Activated CD4-positive, alpha-beta T cell treated with anti-CD3 and anti-CD28 coated beads for 4 hours (primary cell): Measurements from ENCODE around the gene TNC.

Experiments used
- DNase-seq, 2 donors: peaks; one replicate each; pipeline ENCODE4 v3.0.0-alpha.2; 2020

Gene TNC

GRCh38 chr9:115042781-115043509, 75.0 kb downstream of the TNC start:
- no peak for DNase-seq

- no peak for DNase-seq
Observed at GRCh38 chr9:115039516-115040120, 78.3 kb downstream of the TNC start.

- no peak for DNase-seq
Observed at GRCh38 chr9:115038178-115038577, 79.8 kb downstream of the TNC start.

- DNase-seq, result no peak
Observed at GRCh38 chr9:115036691-115037090, 81.3 kb downstream of the TNC start.

- DNase-seq, result no peak
Observed at GRCh38 chr9:115035841-115036612, 81.9 kb downstream of the TNC start.

GRCh38 chr9:115034801-115035200, 83.2 kb downstream of the TNC start:
- no peak for DNase-seq

GRCh38 chr9:115033800-115034199, 84.2 kb downstream of the TNC start:
- DNase-seq, result no peak

GRCh38 chr9:115032296-115032695, 85.7 kb downstream of the TNC start:
- no peak for DNase-seq

- DNase-seq, result no peak
Observed at GRCh38 chr9:115030006-115030405, 88.0 kb downstream of the TNC start.

GRCh38 chr9:115025721-115026120, 92.2 kb downstream of the TNC start:
- no peak for DNase-seq

- no peak for DNase-seq
Observed at GRCh38 chr9:115024925-115025535, 92.9 kb downstream of the TNC start.

- no peak for DNase-seq
Observed at GRCh38 chr9:115022760-115023434, 95.1 kb downstream of the TNC start.

- DNase-seq, result no peak
Observed at GRCh38 chr9:115018547-115019435, 99.2 kb downstream of the TNC start.

GRCh38 chr9:115016344-115016743, 101.6 kb downstream of the TNC start:
- no peak for DNase-seq

- no peak for DNase-seq
Observed at GRCh38 chr9:115015018-115015635, 102.8 kb downstream of the TNC start.

- no peak for DNase-seq
Observed at GRCh38 chr9:115014438-115014837, 103.5 kb downstream of the TNC start.

- peak; percentile 82 to 87 for DNase-seq
Observed at GRCh38 chr9:115013998-115014397, 104.0 kb downstream of the TNC start.

GRCh38 chr9:115012486-115012885, 105.5 kb downstream of the TNC start:
- no peak for DNase-seq

GRCh38 chr9:115010874-115011273, 107.1 kb downstream of the TNC start:
- no peak for DNase-seq

GRCh38 chr9:115008536-115009270, 109.3 kb downstream of the TNC start:
- peak in 1 of 2 donors; percentile 13 for DNase-seq

GRCh38 chr9:115006660-115007059, 111.3 kb downstream of the TNC start:
- DNase-seq, result peak; percentile 18 to 29
